ENCODE data around the gene RAPGEF5. TPM values are rescaled to one million over a fixed set of nuclear protein-coding genes. Genes with fewer than 3 reads are reported as not detected.

The RAPGEF5 gene
- total and polyA plus RNA-seq, 2 donors (not counting 3 experiments of a cell fraction or from before 2014, with no cell fraction given): 10.0 to 43.2 TPM

GRCh38 chr7:22397981-22398380 is 41.0 kb upstream of the RAPGEF5 start:
- no peak for FAIRE-seq
- CTCF ChIA-PET: no interaction called here
- DNase-seq (ENCODE audit: low read depth, low spot score): no peak

GRCh38 chr7:22395222-22395621 is 38.3 kb upstream of the RAPGEF5 start:
- intact Hi-C loops (cut with micrococcal nuclease): no loop called here
- BruUV-seq (replicated peaks): no TSS peak
- no peaks in the 10 kb centered on the region for H4K20me1 ChIP-seq (replicated peaks; ENCODE audit: control insufficient read depth, extremely low read depth, insufficient read depth, low read length)

More at GRCh38 chr7:22397981-22398380, 41.0 kb upstream of the RAPGEF5 start:
- Histone ChIP-seq H3K79me2 (ENCODE audit: control insufficient read depth, insufficient read depth, low read length) (no peaks in the 10 kb centered on the region), H3K27ac (ENCODE audit: insufficient read depth, low read depth, low read length) (no peak overlapping the region), H4K20me1 (replicated peaks; ENCODE audit: control insufficient read depth, extremely low read depth, insufficient read depth, low read length) (no peaks in the 10 kb centered on the region), H3K9me3 (replicated peaks; ENCODE audit: control insufficient read depth, insufficient read depth, low read length) (no peaks in the 10 kb centered on the region), H3K4me3 (replicated peaks in 1 of 3; ENCODE audit: insufficient read depth in 1 of 3, low read depth in 1 of 3, low read length in 3 of 3) (no peak overlapping the region), H3K9me1 (replicated peaks; ENCODE audit: control insufficient read depth, extremely low read depth, insufficient read depth, low read length) (no peaks in the 10 kb centered on the region), H3K36me3 (ENCODE audit: control insufficient read depth in 2 of 2, extremely low read depth in 1 of 2, insufficient read depth in 2 of 2, low read length in 2 of 2) (no peaks in the 10 kb centered on the region), H3K4me2 (ENCODE audit: insufficient read depth, low read length) (no peak overlapping the region), H3K9ac (replicated peaks; ENCODE audit: extremely low read depth, insufficient read depth, low read length) (no peak overlapping the region), H2AFZ (ENCODE audit: low read depth, low read length) (no peak overlapping the region), H3K27me3 (ENCODE audit: control insufficient read depth in 2 of 2, insufficient read depth in 2 of 2, low read length in 2 of 2) (no peaks in the 10 kb centered on the region), H3K4me1 (ENCODE audit: control insufficient read depth, extremely low read depth, insufficient read depth, low read length) (peaks cover 5% of the 10 kb centered on the region)
- dilution Hi-C loops (cut with MboI; ENCODE audit: extremely low pct_ligation_motif_present, low sequenced_read_pairs) (no loop called here), intact Hi-C loops (cut with micrococcal nuclease) (no loop called here)
- POLR2A ChIA-PET: no interaction called here
- BruUV-seq (replicated peaks): no TSS peak
- TF ChIP-seq, protein P1, sequence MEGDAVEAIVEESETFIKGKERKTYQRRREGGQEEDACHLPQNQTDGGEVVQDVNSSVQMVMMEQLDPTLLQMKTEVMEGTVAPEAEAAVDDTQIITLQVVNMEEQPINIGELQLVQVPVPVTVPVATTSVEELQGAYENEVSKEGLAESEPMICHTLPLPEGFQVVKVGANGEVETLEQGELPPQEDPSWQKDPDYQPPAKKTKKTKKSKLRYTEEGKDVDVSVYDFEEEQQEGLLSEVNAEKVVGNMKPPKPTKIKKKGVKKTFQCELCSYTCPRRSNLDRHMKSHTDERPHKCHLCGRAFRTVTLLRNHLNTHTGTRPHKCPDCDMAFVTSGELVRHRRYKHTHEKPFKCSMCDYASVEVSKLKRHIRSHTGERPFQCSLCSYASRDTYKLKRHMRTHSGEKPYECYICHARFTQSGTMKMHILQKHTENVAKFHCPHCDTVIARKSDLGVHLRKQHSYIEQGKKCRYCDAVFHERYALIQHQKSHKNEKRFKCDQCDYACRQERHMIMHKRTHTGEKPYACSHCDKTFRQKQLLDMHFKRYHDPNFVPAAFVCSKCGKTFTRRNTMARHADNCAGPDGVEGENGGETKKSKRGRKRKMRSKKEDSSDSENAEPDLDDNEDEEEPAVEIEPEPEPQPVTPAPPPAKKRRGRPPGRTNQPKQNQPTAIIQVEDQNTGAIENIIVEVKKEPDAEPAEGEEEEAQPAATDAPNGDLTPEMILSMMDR (IDR thresholded peaks at IDR 0.05; ENCODE audit: extremely low read depth in 1 of 2, insufficient read depth in 1 of 2, low read depth in 1 of 2, low read length in 2 of 2): no peak

More at GRCh38 chr7:22395222-22395621, 38.3 kb upstream of the RAPGEF5 start:
- ChIA-PET CTCF (no interaction called here), POLR2A (no interaction called here)
- Histone ChIP-seq H3K4me2 (ENCODE audit: insufficient read depth, low read length) (no peak overlapping the region), H3K4me1 (ENCODE audit: control insufficient read depth, extremely low read depth, insufficient read depth, low read length) (peaks cover 11% of the 10 kb centered on the region), H3K9me1 (replicated peaks; ENCODE audit: control insufficient read depth, extremely low read depth, insufficient read depth, low read length) (no peaks in the 10 kb centered on the region), H3K9me3 (replicated peaks; ENCODE audit: control insufficient read depth, insufficient read depth, low read length) (no peaks in the 10 kb centered on the region), H3K9ac (replicated peaks; ENCODE audit: extremely low read depth, insufficient read depth, low read length) (no peak overlapping the region), H3K27me3 (ENCODE audit: control insufficient read depth in 2 of 2, insufficient read depth in 2 of 2, low read length in 2 of 2) (no peaks in the 10 kb centered on the region), H3K79me2 (ENCODE audit: control insufficient read depth, insufficient read depth, low read length) (no peaks in the 10 kb centered on the region), H3K27ac (ENCODE audit: insufficient read depth, low read depth, low read length) (no peak overlapping the region), H3K4me3 (replicated peaks in 1 of 3; ENCODE audit: insufficient read depth in 1 of 3, low read depth in 1 of 3, low read length in 3 of 3) (no peak overlapping the region), H2AFZ (ENCODE audit: low read depth, low read length) (no peak overlapping the region), H3K36me3 (ENCODE audit: control insufficient read depth in 2 of 2, extremely low read depth in 1 of 2, insufficient read depth in 2 of 2, low read length in 2 of 2) (no peaks in the 10 kb centered on the region)
- FAIRE-seq: no peak
- dilution Hi-C loops (cut with MboI; ENCODE audit: extremely low pct_ligation_motif_present, low sequenced_read_pairs): no loop called here
- TF ChIP-seq POLR2A (IDR thresholded peaks at IDR 0.05; ENCODE audit: low read depth, low read length): no peak
- no peak for TF ChIP-seq EZH2 (IDR thresholded peaks at IDR 0.05; ENCODE audit: borderline replicate concordance, low read depth, low read length, severe bottlenecking)
- TF ChIP-seq POLR2AphosphoS5 (IDR thresholded peaks at IDR 0.05; ENCODE audit: insufficient read depth, low read depth, low read length): no peak
- no peak for TF ChIP-seq MAX (IDR thresholded peaks at IDR 0.05; ENCODE audit: insufficient read depth, insufficient read length)
- no peak for TF ChIP-seq MYC (IDR thresholded peaks at IDR 0.05; ENCODE audit: low read depth, low read length)
- no peak for TF ChIP-seq FOS (IDR thresholded peaks at IDR 0.05; ENCODE audit: borderline replicate concordance, insufficient read depth, low read length)
- TF ChIP-seq GATA2 (IDR thresholded peaks at IDR 0.05; ENCODE audit: insufficient read depth, insufficient read length, low read depth, low read length): no peak
- TF ChIP-seq JUN (IDR thresholded peaks at IDR 0.05; ENCODE audit: borderline replicate concordance, insufficient read depth, insufficient read length, low read depth): no peak
- TF ChIP-seq, protein P1 (IDR thresholded peaks at IDR 0.05; ENCODE audit: extremely low read depth in 1 of 2, insufficient read depth in 1 of 2, low read depth in 1 of 2, low read length in 2 of 2): no peak
- DNase-seq (ENCODE audit: low read depth, low spot score): no peak

Data from endothelial cell of umbilical vein (primary cell).